GM12878 (cell line): ENCODE data around the gene CACHD1. TPM values are rescaled to one million over a fixed set of nuclear protein-coding genes. Genes with fewer than 3 reads are reported as not detected.

Source experiments
- ATAC-seq: fragments of 200-7000 bp; cut with Tn5 transposase; 3 replicates; pipeline ENCODE4 v1.9.1; 2020; ENCODE audit warnings: mild to moderate bottlenecking, moderate library complexity
- BruUV-seq: library from RNA; stranded (reverse); fragments of 400-500 nt; replicated peaks from 2 replicates; lab custom pipeline; 2021; lab: Mats Ljungman, UMichigan
- CTCF ChIA-PET: fragments of 300-600 bp; sonication (Branson Sonifier 250); formaldehyde crosslinking; extraction: SDS; loops from one replicate; lab custom pipeline; 2021; ENCODE audit warnings: inconsistent platforms; lab: Yijun Ruan, JAX
- POLR2A ChIA-PET: fragments of 350-600 bp; formaldehyde crosslinking; extraction: SDS; loops from one replicate; lab custom pipeline; 2021; ENCODE audit warnings: inconsistent platforms; lab: Charles Lee
- RAD21 ChIA-PET: fragments of 300-600 bp; sonication (Branson Sonifier 250); formaldehyde crosslinking; loops from one replicate; lab custom pipeline; 2023; ENCODE audit warnings: antibody characterized with exemption; ENCODE audit not compliant: unreplicated experiment; lab: Charles Lee
- SMC1A ChIA-PET: fragments of 300-600 bp; sonication (Branson Sonifier 250); formaldehyde crosslinking; loops from one replicate; lab custom pipeline; 2023; ENCODE audit not compliant: unreplicated experiment, uncharacterized antibody; lab: Charles Lee
- DNase-seq: peaks from one replicate; pipeline ENCODE4 v3.0.0-alpha.2; 2011; ENCODE audit warnings: low read depth, low spot score
- FAIRE-seq: peaks from 3 replicates; lab custom pipeline; 2011; peaks lifted over from hg19 to GRCh38; lab: Jason Lieb, UNC
- H2AFZ ChIP-seq: 2 replicates; pipeline ENCODE4 v1.6.0; 2011; ENCODE audit warnings: low read depth, low read length, control low read depth; ENCODE audit not compliant: control insufficient read depth
- H3K27ac ChIP-seq: 2 replicates; pipeline ENCODE4 v1.5.1; 2011; ENCODE audit warnings: control low read depth; ENCODE audit not compliant: control insufficient read depth, insufficient read depth
- H3K27me3 ChIP-seq, 2 experiments: replicated peaks in 1 of 2; 2 replicates each; pipeline versions ENCODE4 v1.6.0 to v1.6.1; 2011; ENCODE audit warnings: low read length in 1 of 2; ENCODE audit not compliant: control insufficient read depth in 2 of 2, insufficient read depth in 2 of 2
- H3K36me3 ChIP-seq, 2 experiments: 2 replicates each; pipeline ENCODE4 v1.5.1; 2011; ENCODE audit warnings: low read length in 1 of 2; ENCODE audit not compliant: control insufficient read depth in 2 of 2, insufficient read depth in 2 of 2
- H3K4me1 ChIP-seq: 2 replicates; pipeline ENCODE4 v1.6.1; 2011; ENCODE audit warnings: mild to moderate bottlenecking, low read length, moderate library complexity, mixed read lengths; ENCODE audit not compliant: control insufficient read depth, insufficient read depth
- H3K4me2 ChIP-seq: 2 replicates; pipeline ENCODE4 v1.6.0; 2011; ENCODE audit warnings: control low read depth; ENCODE audit not compliant: control insufficient read depth, insufficient read depth
- H3K4me3 ChIP-seq: fragments of 200-600 bp; sonication (generic); 2 replicates; pipeline ENCODE4 v1.5.1; 2016
- H3K79me2 ChIP-seq: 2 replicates; pipeline ENCODE4 v1.6.0; 2011; ENCODE audit warnings: low read length; ENCODE audit not compliant: control insufficient read depth, insufficient read depth
- H3K9ac ChIP-seq: 2 replicates; pipeline ENCODE4 v1.8.0; 2011; ENCODE audit warnings: low read length, control low read depth, mixed read lengths; ENCODE audit not compliant: control insufficient read depth, insufficient read depth
- H3K9me3 ChIP-seq: replicated peaks from 3 replicates; pipeline ENCODE4 v1.5.1; 2011; ENCODE audit warnings: mild to moderate bottlenecking, low read length; ENCODE audit not compliant: control insufficient read depth, insufficient read depth
- H4K20me1 ChIP-seq: 2 replicates; pipeline ENCODE4 v1.6.0; 2011; ENCODE audit not compliant: control insufficient read depth, insufficient read depth
- BMI1 ChIP-seq: fragments of 450-650 bp; IDR thresholded peaks from 2 replicates; pipeline ENCODE4 v1.6.1; 2016; ENCODE audit warnings: mild to moderate bottlenecking, moderate library complexity, borderline replicate concordance
- EP300 ChIP-seq, 2 experiments: fragments of 150-350 bp in 1 of 2; IDR thresholded peaks; 2 replicates each; pipeline ENCODE4 v1.6.1; 2011 to 2012; ENCODE audit warnings: low read depth in 2 of 2, low read length in 2 of 2, borderline replicate concordance in 1 of 2, improper control_type of control experiment in 1 of 2, inconsistent platforms in 1 of 2; ENCODE audit not compliant: control insufficient read depth in 1 of 2
- JUNB ChIP-seq: IDR thresholded peaks from 2 replicates; pipeline ENCODE4 v1.6.1; 2016; ENCODE audit warnings: antibody characterized with exemption, mild to moderate bottlenecking
- MTA3 ChIP-seq: IDR thresholded peaks from 2 replicates; pipeline ENCODE4 v1.6.1; 2012; ENCODE audit warnings: low read length, inconsistent platforms, borderline replicate concordance
- NBN ChIP-seq: fragments of 450-650 bp; IDR thresholded peaks from 2 replicates; pipeline ENCODE4 v1.6.1; 2016
- NFYB ChIP-seq: IDR thresholded peaks from 2 replicates; pipeline ENCODE4 v1.6.1; 2011; ENCODE audit warnings: low read depth, mild to moderate bottlenecking, low read length, improper control_type of control experiment, moderate library complexity; ENCODE audit not compliant: insufficient read depth
- RCOR1 ChIP-seq: conservative IDR thresholded peaks from 2 replicates; pipeline ENCODE4 v1.6.1; 2012; ENCODE audit warnings: low read depth, low read length, improper control_type of control experiment
- SREBF1 ChIP-seq: IDR thresholded peaks from 2 replicates; pipeline ENCODE4 v1.6.1; 2012; ENCODE audit warnings: mild to moderate bottlenecking, low read length
- STAT3 ChIP-seq: IDR thresholded peaks from 2 replicates; pipeline ENCODE4 v1.6.1; 2011; ENCODE audit warnings: low read depth, low read length, improper control_type of control experiment
- WGBS: methylation state at CpG from one replicate; pipeline ENCODE4 v1.1.6; 2016; ENCODE audit warnings: low lambda C conversion rate; ENCODE audit not compliant: insufficient replicate concordance, insufficient coverage; ENCODE audit errors: missing lambda C conversion rate; 5-methylcytosine and 5-hydroxymethylcytosine counted together
- in situ Hi-C: fragments of 300-500 bp; cut with MboI; formaldehyde crosslinking; loops from 9 replicates; pipeline ENCODE4 v1.14.3; 2018; ENCODE audit warnings: mixed read lengths
- intact Hi-C: fragments of 100-400 bp; cut with micrococcal nuclease; formaldehyde crosslinking; loops from one replicate; pipeline ENCODE4 v1.14.2; 2022; ENCODE audit not compliant: unreplicated experiment
- polyA plus RNA-seq, 11 experiments: library from polyadenylated mRNA; depleted of rRNA in 4 of 11; unstranded in 6 of 11; stranded (reverse) in 5 of 11; fragments of >200 nt; fragmentation: Nextera tagmentation in 4 of 11; fragmentation: Illumina TruSeq in 1 of 11; extraction: Ambion mirVana in 4 of 11; extraction: Trizol in 1 of 11; gene quantifications; 1 replicate in 1 of 11; 2 replicates in 10 of 11; pipeline versions ENCODE4 v1.2.1 to v1.2.3, GENCODE V29; 2011 to 2016; ENCODE audit warnings: inconsistent platforms in 2 of 11, missing spikeins in 2 of 11, low read depth in 1 of 11
- total RNA-seq, 4 experiments: library from RNA; depleted of rRNA in 3 of 4; stranded (reverse); fragments of >200 nt in 3 of 4; fragmentation: Illumina TruSeq in 1 of 4; extraction: Trizol in 1 of 4; gene quantifications; 2 replicates each; pipeline versions ENCODE4 v1.2.1 to v1.2.3, GENCODE V29; 2013 to 2021
- TF ChIP-seq, protein P1 (sequence below): fragments of 450-650 bp; IDR thresholded peaks from 2 replicates; pipeline ENCODE4 v1.6.1; 2016; ENCODE audit warnings: mild to moderate bottlenecking, moderate library complexity, borderline replicate concordance
- TF ChIP-seq, protein P2 (sequence below): fragments of 450-650 bp; formaldehyde crosslinking; IDR thresholded peaks from 2 replicates; pipeline ENCODE4 v1.5.0; 2022; ENCODE audit warnings: mild to moderate bottlenecking, missing genetic modification characterization
- TF ChIP-seq, protein P3 (sequence below): fragments of 450-650 bp; IDR thresholded peaks from 2 replicates; pipeline ENCODE4 v1.6.1; 2017; ENCODE audit warnings: mild to moderate bottlenecking
- TF ChIP-seq, protein P4 (sequence below): IDR thresholded peaks from 2 replicates; pipeline ENCODE4 v1.6.1; 2012; ENCODE audit warnings: low read depth, low read length, improper control_type of control experiment

The CACHD1 gene
- total and polyA plus RNA-seq, 10 of the 15 experiments (the other 5 are each of a cell fraction or from before 2014, with no cell fraction given) = 0.03 TPM; not detected in 9

DNA sequence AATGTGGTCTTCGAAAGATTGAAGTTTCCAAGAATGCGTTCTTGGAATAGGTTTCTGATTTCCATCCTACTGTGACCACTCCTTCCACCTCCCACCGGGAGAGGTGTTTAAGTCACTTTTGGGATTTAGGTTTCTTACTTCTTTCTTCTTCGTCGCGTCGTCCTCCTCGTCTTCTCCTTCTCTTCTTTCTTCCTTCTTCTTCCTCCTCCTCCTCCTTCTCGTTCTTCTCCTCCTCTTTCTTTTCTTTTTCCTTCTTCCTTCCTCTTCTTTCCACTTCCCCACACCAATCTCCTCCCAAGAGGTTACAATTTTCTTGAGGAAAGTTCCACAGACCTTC is 2.1 kb downstream of the CACHD1 start (continued):
- TF ChIP-seq, protein P1, sequence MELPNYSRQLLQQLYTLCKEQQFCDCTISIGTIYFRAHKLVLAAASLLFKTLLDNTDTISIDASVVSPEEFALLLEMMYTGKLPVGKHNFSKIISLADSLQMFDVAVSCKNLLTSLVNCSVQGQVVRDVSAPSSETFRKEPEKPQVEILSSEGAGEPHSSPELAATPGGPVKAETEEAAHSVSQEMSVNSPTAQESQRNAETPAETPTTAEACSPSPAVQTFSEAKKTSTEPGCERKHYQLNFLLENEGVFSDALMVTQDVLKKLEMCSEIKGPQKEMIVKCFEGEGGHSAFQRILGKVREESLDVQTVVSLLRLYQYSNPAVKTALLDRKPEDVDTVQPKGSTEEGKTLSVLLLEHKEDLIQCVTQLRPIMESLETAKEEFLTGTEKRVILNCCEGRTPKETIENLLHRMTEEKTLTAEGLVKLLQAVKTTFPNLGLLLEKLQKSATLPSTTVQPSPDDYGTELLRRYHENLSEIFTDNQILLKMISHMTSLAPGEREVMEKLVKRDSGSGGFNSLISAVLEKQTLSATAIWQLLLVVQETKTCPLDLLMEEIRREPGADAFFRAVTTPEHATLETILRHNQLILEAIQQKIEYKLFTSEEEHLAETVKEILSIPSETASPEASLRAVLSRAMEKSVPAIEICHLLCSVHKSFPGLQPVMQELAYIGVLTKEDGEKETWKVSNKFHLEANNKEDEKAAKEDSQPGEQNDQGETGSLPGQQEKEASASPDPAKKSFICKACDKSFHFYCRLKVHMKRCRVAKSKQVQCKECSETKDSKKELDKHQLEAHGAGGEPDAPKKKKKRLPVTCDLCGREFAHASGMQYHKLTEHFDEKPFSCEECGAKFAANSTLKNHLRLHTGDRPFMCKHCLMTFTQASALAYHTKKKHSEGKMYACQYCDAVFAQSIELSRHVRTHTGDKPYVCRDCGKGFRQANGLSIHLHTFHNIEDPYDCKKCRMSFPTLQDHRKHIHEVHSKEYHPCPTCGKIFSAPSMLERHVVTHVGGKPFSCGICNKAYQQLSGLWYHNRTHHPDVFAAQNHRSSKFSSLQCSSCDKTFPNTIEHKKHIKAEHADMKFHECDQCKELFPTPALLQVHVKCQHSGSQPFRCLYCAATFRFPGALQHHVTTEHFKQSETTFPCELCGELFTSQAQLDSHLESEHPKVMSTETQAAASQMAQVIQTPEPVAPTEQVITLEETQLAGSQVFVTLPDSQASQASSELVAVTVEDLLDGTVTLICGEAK = no peak
- TF ChIP-seq JUNB (no peak), MTA3 (no peak), BMI1 (no peak)
- TF ChIP-seq, all 136 proteins: peak for 0

DNA sequence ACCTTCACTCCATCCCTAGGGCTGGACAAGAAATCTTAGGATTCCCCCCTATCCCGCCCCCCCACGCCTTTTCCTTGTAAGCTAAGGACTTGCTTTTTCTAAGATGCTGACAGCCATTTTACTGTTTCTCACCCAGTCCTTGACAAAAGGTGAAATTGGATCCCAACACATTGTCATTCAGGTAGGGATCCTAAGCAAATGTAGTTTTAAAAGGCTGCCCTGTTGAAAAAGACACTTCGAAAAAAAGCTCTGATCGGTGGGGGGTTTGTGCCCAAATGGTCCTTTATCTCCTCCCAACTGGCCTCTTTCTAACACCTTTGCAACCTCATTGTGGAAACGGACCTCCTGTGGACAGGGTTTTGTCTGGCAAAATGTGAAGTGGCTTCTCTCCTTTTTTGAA is 2.9 kb downstream of the CACHD1 start:
- POLR2A ChIA-PET = no interaction called here
- H3K27ac ChIP-seq = no peak overlapping the region
- H3K27me3 ChIP-seq = peaks cover 10 to 17% of the 10 kb centered on the region in 2 experiments
- intact Hi-C loops (no loop called here), in situ Hi-C loops (no loop called here)
- 14% methylated on average over 5 of the region's 5 CpGs for WGBS
- SMC1A ChIA-PET = no interaction called here
- no peak overlapping the region for H2AFZ ChIP-seq
- no peak overlapping the region for H3K4me3 ChIP-seq
- H4K20me1 ChIP-seq = no peaks in the 10 kb centered on the region
- CTCF ChIA-PET = no interaction called here
- no peaks in the 10 kb centered on the region for H3K36me3 ChIP-seq
- no peak for DNase-seq
- H3K4me2 ChIP-seq = no peak overlapping the region
- RAD21 ChIA-PET = no interaction called here
- H3K9ac ChIP-seq = no peak overlapping the region
- H3K79me2 ChIP-seq = no peaks in the 10 kb centered on the region
- BruUV-seq = no TSS peak
- no peak for FAIRE-seq
- ATAC-seq = no peak
- no peaks in the 10 kb centered on the region for H3K4me1 ChIP-seq
- H3K9me3 ChIP-seq = no peaks in the 10 kb centered on the region
- TF ChIP-seq SREBF1 (no peak), STAT3 (no peak), EP300 (IDR thresholded peaks at IDR 0.05; ENCODE audit: borderline replicate concordance in 1 of 2, control insufficient read depth in 1 of 2, low read depth in 2 of 2, low read length in 2 of 2) (no peak), NBN (no peak), NFYB (no peak), RCOR1 (no peak)
- TF ChIP-seq, protein P2, sequence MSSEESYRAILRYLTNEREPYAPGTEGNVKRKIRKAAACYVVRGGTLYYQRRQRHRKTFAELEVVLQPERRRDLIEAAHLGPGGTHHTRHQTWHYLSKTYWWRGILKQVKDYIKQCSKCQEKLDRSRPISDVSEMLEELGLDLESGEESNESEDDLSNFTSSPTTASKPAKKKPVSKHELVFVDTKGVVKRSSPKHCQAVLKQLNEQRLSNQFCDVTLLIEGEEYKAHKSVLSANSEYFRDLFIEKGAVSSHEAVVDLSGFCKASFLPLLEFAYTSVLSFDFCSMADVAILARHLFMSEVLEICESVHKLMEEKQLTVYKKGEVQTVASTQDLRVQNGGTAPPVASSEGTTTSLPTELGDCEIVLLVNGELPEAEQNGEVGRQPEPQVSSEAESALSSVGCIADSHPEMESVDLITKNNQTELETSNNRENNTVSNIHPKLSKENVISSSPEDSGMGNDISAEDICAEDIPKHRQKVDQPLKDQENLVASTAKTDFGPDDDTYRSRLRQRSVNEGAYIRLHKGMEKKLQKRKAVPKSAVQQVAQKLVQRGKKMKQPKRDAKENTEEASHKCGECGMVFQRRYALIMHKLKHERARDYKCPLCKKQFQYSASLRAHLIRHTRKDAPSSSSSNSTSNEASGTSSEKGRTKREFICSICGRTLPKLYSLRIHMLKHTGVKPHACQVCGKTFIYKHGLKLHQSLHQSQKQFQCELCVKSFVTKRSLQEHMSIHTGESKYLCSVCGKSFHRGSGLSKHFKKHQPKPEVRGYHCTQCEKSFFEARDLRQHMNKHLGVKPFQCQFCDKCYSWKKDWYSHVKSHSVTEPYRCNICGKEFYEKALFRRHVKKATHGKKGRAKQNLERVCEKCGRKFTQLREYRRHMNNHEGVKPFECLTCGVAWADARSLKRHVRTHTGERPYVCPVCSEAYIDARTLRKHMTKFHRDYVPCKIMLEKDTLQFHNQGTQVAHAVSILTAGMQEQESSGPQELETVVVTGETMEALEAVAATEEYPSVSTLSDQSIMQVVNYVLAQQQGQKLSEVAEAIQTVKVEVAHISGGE (CRISPR knock-in tag) = no peak
- TF ChIP-seq, protein P3, sequence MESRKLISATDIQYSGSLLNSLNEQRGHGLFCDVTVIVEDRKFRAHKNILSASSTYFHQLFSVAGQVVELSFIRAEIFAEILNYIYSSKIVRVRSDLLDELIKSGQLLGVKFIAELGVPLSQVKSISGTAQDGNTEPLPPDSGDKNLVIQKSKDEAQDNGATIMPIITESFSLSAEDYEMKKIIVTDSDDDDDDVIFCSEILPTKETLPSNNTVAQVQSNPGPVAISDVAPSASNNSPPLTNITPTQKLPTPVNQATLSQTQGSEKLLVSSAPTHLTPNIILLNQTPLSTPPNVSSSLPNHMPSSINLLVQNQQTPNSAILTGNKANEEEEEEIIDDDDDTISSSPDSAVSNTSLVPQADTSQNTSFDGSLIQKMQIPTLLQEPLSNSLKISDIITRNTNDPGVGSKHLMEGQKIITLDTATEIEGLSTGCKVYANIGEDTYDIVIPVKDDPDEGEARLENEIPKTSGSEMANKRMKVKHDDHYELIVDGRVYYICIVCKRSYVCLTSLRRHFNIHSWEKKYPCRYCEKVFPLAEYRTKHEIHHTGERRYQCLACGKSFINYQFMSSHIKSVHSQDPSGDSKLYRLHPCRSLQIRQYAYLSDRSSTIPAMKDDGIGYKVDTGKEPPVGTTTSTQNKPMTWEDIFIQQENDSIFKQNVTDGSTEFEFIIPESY = no peak
- TF ChIP-seq, protein P4, sequence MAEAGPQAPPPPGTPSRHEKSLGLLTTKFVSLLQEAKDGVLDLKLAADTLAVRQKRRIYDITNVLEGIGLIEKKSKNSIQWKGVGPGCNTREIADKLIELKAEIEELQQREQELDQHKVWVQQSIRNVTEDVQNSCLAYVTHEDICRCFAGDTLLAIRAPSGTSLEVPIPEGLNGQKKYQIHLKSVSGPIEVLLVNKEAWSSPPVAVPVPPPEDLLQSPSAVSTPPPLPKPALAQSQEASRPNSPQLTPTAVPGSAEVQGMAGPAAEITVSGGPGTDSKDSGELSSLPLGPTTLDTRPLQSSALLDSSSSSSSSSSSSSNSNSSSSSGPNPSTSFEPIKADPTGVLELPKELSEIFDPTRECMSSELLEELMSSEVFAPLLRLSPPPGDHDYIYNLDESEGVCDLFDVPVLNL = no peak
